A549 (cell line): ENCODE results near the gene NUAK1. TPM values are rescaled to one million over a fixed set of nuclear protein-coding genes. Genes with fewer than 3 reads are reported as not detected.
A peak's percentile ranks its signal among the peaks of the same experiment; 100 is the strongest.

Source experiments
- ATAC-seq, 2 experiments: fragments of 200-7000 bp in 1 of 2; fragments of >200 bp in 1 of 2; cut with Nextera tagmentation in 1 of 2; cut with Tn5 transposase in 1 of 2; 3 replicates each; pipeline versions ENCODE4 v1.8.0 to v1.9.1; 2018 to 2020; ENCODE audit warnings: mild to moderate bottlenecking in 1 of 2, moderate library complexity in 1 of 2
- CTCF ChIA-PET: fragments of 300-600 bp; sonication (Branson Sonifier 250); formaldehyde crosslinking; extraction: SDS; loops from one replicate; lab custom pipeline; 2021; ENCODE audit warnings: antibody characterized with exemption, inconsistent platforms; lab: Yijun Ruan, JAX
- POLR2A ChIA-PET: fragments of 350-600 bp; formaldehyde crosslinking; extraction: SDS; loops from one replicate; lab custom pipeline; 2021; ENCODE audit warnings: antibody characterized with exemption, inconsistent platforms; lab: Yijun Ruan, JAX
- DNase-seq, 2 experiments: peaks; one replicate each; pipeline versions ENCODE4 v3.0.0 to v3.0.0-alpha.2; 2011 to 2016; ENCODE audit warnings: low read depth in 1 of 2, low spot score in 1 of 2
- FAIRE-seq: peaks from 2 replicates; lab custom pipeline; 2011; peaks lifted over from hg19 to GRCh38; lab: Jason Lieb, UNC
- H3K27ac ChIP-seq, 2 experiments: fragments of >200 bp; sonication (Bioruptor Twin); formaldehyde crosslinking; 3 replicates each; pipeline ENCODE4 v1.5.1; 2016 to 2017
- H3K4me1 ChIP-seq: fragments of >200 bp; sonication (Bioruptor Twin); formaldehyde crosslinking; 3 replicates; pipeline ENCODE4 v1.6.1; 2016
- H3K4me2 ChIP-seq: fragments of >200 bp; sonication (Bioruptor Twin); formaldehyde crosslinking; 3 replicates; pipeline ENCODE4 v1.6.1; 2016
- H3K4me3 ChIP-seq: fragments of >200 bp; sonication (Bioruptor Twin); formaldehyde crosslinking; 3 replicates; pipeline ENCODE4 v1.5.1; 2016
- H3K9me3 ChIP-seq: fragments of >200 bp; sonication (Bioruptor Twin); formaldehyde crosslinking; 3 replicates; pipeline ENCODE4 v1.6.1; 2016
- ATOH8 ChIP-seq: fragments of 250-450 bp; sonication (Bioruptor Pico); IDR thresholded peaks from 2 replicates; pipeline ENCODE4 v1.5.0; 2020; ENCODE audit warnings: low read depth, mild to moderate bottlenecking, moderate library complexity
- BHLHE40 ChIP-seq: IDR thresholded peaks from 2 replicates; pipeline ENCODE4 v1.6.1; 2012; ENCODE audit warnings: low read depth, low read length, inconsistent platforms
- CEBPB ChIP-seq, 2 experiments: fragments of >200 bp in 1 of 2; sonication (Bioruptor Twin) in 1 of 2; formaldehyde crosslinking in 1 of 2; IDR thresholded peaks; 2 replicates each; pipeline ENCODE4 v1.6.1; 2012 to 2016
- CHD2 ChIP-seq: fragments of 150-350 bp; IDR thresholded peaks from 2 replicates; pipeline ENCODE4 v1.6.1; 2014; ENCODE audit warnings: low read length; ENCODE audit not compliant: partially characterized antibody
- GATA3 ChIP-seq: IDR thresholded peaks from 2 replicates; pipeline ENCODE4 v1.6.1; 2012; ENCODE audit warnings: borderline replicate concordance
- HEYL ChIP-seq: fragments of 250-450 bp; sonication (Bioruptor Pico); IDR thresholded peaks from 2 replicates; pipeline ENCODE4 v1.8.0; 2021; ENCODE audit warnings: mild to moderate bottlenecking, moderate library complexity
- HOXB5 ChIP-seq: fragments of 250-450 bp; sonication (Bioruptor Pico); IDR thresholded peaks from 2 replicates; pipeline ENCODE4 v1.5.0; 2020; ENCODE audit warnings: mild to moderate bottlenecking, moderate library complexity
- JUN ChIP-seq, 2 experiments: fragments of >200 bp; sonication (Bioruptor Twin); formaldehyde crosslinking; IDR thresholded peaks; 2 replicates in 1 of 2; 3 replicates in 1 of 2; pipeline ENCODE4 v1.6.1; 2016 to 2017
- NFE2L2 ChIP-seq: fragments of 150-350 bp; conservative IDR thresholded peaks from 2 replicates; pipeline ENCODE4 v1.6.1; 2014; ENCODE audit warnings: low read length
- POLR2A ChIP-seq: IDR thresholded peaks from 2 replicates; pipeline ENCODE4 v1.6.1; 2012; ENCODE audit warnings: mild to moderate bottlenecking, low read length
- RNF2 ChIP-seq: fragments of 200-600 bp; sonication (generic); IDR thresholded peaks from 2 replicates; pipeline ENCODE4 v1.6.1; 2016; ENCODE audit warnings: low read depth, mild to moderate bottlenecking, antibody characterized with exemption, moderate library complexity, borderline replicate concordance
- ZC3H11A ChIP-seq: fragments of 450-650 bp; IDR thresholded peaks from 2 replicates; pipeline ENCODE4 v1.6.1; 2014; ENCODE audit warnings: antibody characterized with exemption, mild to moderate bottlenecking
- ZSCAN20 ChIP-seq: fragments of 250-450 bp; sonication (Bioruptor Pico); IDR thresholded peaks from 2 replicates; pipeline ENCODE4 v1.8.0; 2022; ENCODE audit warnings: mild to moderate bottlenecking, moderate library complexity
- WGBS: methylation state at CpG from one replicate; pipeline ENCODE4 v1.1.6; 2017; ENCODE audit errors: missing lambda C conversion rate; 5-methylcytosine and 5-hydroxymethylcytosine counted together
- polyA plus RNA-seq, 4 experiments: library from polyadenylated mRNA; depleted of rRNA in 3 of 4; stranded (reverse); fragments of >200 nt; fragmentation: RNase III in 1 of 4; extraction: RNeasy Plus Mini Kit Qiagen cat#74134 plus additional on column Dnase treatment in 1 of 4; gene quantifications; 2 replicates in 3 of 4; 3 replicates in 1 of 4; pipeline ENCODE4 v1.2.3, GENCODE V29; 2011 to 2017
- TF ChIP-seq, protein P1 (sequence below): fragments of 250-450 bp; sonication (Bioruptor Pico); IDR thresholded peaks from 2 replicates; pipeline ENCODE4 v1.5.0; 2021; ENCODE audit warnings: mild to moderate bottlenecking, moderate library complexity, borderline replicate concordance

NUAK1 gene
- polyA plus RNA-seq, 2 of the 4 experiments (the other 2 are of a cell fraction): 20.8 to 22.3 TPM

DNA sequence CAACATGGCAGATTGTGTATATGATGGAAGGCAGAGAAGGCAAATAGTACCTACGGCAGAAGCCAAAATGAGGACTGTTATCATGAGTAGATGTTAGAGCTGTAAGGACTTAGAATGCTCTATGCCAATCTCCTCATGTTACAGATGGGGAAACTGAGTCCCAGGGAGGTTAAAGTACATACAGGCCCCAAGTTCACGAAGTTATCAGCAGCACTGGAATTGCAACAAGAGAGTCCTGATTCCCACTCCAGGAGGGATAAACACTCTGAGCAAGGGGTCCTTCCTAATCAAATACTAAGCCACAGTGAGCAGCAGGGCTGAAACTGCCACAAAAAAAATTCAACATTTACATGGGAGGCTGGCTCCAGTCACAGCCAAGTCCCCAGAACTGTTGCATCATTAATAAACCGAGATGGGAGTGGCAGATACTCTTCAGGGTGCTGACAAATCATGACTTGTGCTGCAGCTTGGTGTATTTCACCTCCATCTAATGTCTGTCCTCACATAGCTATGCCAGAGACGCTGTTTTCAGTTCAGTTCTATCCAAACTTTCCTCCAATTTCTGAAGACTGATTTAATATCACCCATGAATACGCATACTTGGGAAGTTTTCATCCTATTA, 24.2 kb downstream of the NUAK1 start:
- CTCF ChIA-PET: interaction anchor here (1.7 to 10.7 kb wide), 4 partner anchors 12 to 34 kb away, joined by 4 to 96 read pairs (median 19); no protein-coding TSS in a partner anchor
- H3K4me1 ChIP-seq: peaks cover 99% of the 10 kb centered on the region
- FAIRE-seq: peak; percentile 36
- H3K4me3 ChIP-seq: no peak overlapping the region
- H3K9me3 ChIP-seq: no peaks in the 10 kb centered on the region
- peak overlapping the region; percentile 87 to 99 for H3K27ac ChIP-seq
- DNase-seq: peak in 1 of 2 experiments; percentile 83
- TF ChIP-seq POLR2A (no peak), RNF2 (no peak), HOXB5 (CRISPR knock-in tag) (no peak), ZSCAN20 (0 out of 2 replicates have a peak, but pooled peaks have one; percentile 79), NFE2L2 (peak; percentile 52; the same call in 1 of the 2 replicates), ZC3H11A (no peak), CEBPB (IDR thresholded peaks at IDR 0.05) (peak; percentile 31 to 85; a peak in 3 of 4 replicates), CHD2 (no peak), HEYL (CRISPR knock-in tag) (peak; percentile 71; the same call in 1 of the 2 replicates)
- TF ChIP-seq, protein P1, sequence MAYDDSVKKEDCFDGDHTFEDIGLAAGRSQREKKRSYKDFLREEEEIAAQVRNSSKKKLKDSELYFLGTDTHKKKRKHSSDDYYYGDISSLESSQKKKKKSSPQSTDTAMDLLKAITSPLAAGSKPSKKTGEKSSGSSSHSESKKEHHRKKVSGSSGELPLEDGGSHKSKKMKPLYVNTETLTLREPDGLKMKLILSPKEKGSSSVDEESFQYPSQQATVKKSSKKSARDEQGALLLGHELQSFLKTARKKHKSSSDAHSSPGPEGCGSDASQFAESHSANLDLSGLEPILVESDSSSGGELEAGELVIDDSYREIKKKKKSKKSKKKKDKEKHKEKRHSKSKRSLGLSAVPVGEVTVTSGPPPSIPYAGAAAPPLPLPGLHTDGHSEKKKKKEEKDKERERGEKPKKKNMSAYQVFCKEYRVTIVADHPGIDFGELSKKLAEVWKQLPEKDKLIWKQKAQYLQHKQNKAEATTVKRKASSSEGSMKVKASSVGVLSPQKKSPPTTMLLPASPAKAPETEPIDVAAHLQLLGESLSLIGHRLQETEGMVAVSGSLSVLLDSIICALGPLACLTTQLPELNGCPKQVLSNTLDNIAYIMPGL: no peak
- peak; percentile 60 to 73; a peak in 5 of 6 replicates for ATAC-seq
- peak overlapping the region; percentile 64 for H3K4me2 ChIP-seq
- POLR2A ChIA-PET: interaction anchor here (0.8 to 0.9 kb wide), 3 partner anchors 11 to 879 kb away, joined by 3 read pairs; partner anchors contain the start of genes APPL2 and NUAK1
- 44% methylated on average over 5 of the region's 5 CpGs for WGBS

DNA sequence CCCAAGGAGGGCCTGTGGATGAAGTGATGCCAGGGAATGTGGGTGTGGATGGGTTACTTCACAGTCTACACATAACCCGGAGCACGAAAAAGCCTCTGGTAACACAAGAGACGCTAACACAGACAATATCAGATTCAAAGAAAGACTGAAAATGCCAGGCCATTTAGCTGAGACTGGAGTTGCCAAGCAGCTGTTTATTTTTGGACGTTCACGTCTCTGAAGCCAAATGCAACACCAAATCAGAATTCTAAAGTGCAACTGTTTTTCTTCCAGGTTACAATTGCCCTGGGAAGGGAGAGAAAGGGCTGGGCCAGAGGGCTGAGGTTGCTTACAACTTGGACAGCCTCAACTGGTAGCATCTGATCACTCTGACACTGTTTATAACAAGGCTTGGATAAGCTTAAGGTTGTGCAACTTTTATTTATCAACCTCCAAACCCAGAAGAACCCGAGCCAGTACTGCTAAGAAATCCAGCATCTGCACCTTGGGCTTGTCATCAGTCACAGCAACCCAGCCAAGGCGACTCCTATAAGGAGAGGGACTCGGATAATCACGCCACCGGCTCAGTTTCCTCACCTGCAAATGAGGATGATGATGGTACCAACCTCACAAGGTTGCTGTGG, 24.8 kb downstream of the NUAK1 start:
- DNase-seq: peak in 1 of 2 experiments; percentile 76
- no peak for FAIRE-seq
- Histone ChIP-seq H3K4me3 (no peak overlapping the region), H3K27ac (peak overlapping the region; percentile 87 to 99), H3K9me3 (no peaks in the 10 kb centered on the region), H3K4me2 (peak overlapping the region; percentile 64), H3K4me1 (peaks cover 99% of the 10 kb centered on the region)
- POLR2A ChIA-PET: interaction anchor here (0.9 to 1.4 kb wide), 2 partner anchors 25 to 878 kb away, joined by 3 to 5 read pairs; partner anchors contain the start of genes APPL2 and NUAK1
- CTCF ChIA-PET: interaction anchor here (1.7 to 10.7 kb wide), 4 partner anchors 13 to 35 kb away, joined by 4 to 96 read pairs (median 19); no protein-coding TSS in a partner anchor
- peak; percentile 25 to 74; a peak in 3 of 6 replicates for ATAC-seq
- 40% methylated on average over 10 of the region's 10 CpGs for WGBS
- peak; percentile 12 to 31; a peak in 2 of 4 replicates for TF ChIP-seq CEBPB (IDR thresholded peaks at IDR 0.05)
- TF ChIP-seq ATOH8 (CRISPR knock-in tag): no peak

DNA sequence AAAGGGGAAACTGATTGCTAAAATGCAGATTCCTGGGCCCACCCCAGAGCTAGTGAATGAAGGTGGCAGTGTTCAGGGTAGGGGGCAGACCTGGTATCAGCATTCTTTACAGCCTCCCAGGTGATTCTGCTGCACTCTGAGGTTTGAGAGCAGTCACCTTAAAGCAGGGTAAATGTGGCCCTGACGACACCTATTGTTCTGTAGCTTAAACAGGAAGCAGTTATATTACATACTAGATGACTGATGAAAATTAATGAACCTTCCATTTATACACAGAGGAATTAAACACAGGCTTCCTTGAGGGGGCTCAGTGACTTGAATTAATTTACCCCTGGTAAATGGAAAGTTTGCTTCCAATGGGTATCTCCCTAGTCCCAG, 25.3 kb downstream of the NUAK1 start:
- ChIA-PET POLR2A (interaction anchor here (1.4 kb wide), 1 partner anchor 26 kb away, joined by 5 read pairs; the partner anchor contains the start of gene NUAK1), CTCF (interaction anchor here (5.5 to 10.7 kb wide), 2 partner anchors 13 to 22 kb away, joined by 33 to 96 read pairs; no protein-coding TSS in a partner anchor)
- Histone ChIP-seq H3K9me3 (no peaks in the 10 kb centered on the region), H3K4me3 (no peak overlapping the region), H3K4me1 (peaks cover 99% of the 10 kb centered on the region), H3K4me2 (peak overlapping the region; percentile 64), H3K27ac (peak overlapping the region; percentile 87 to 99)
- no peak for DNase-seq
- FAIRE-seq: no peak
- TF ChIP-seq BHLHE40 (no peak), GATA3 (0 out of 2 replicates have a peak, but pooled peaks have one; percentile 2), JUN (IDR thresholded peaks at IDR 0.05) (0 out of 5 replicates have a peak, but pooled peaks of 1 of the 2 experiments have one; percentile 5)
- ATAC-seq: peak in 1 of 2 experiments; percentile 21; a peak in 3 of 6 replicates
- WGBS: 48% methylated on average over 1 of the region's 1 CpG
